ENCODE data around the gene KCNJ2. TPM values are rescaled to one million over a fixed set of nuclear protein-coding genes. Genes with fewer than 3 reads are reported as not detected.

The KCNJ2 gene
- total RNA-seq, 1 experiment from 2014 or later = 0.15 TPM

DNA sequence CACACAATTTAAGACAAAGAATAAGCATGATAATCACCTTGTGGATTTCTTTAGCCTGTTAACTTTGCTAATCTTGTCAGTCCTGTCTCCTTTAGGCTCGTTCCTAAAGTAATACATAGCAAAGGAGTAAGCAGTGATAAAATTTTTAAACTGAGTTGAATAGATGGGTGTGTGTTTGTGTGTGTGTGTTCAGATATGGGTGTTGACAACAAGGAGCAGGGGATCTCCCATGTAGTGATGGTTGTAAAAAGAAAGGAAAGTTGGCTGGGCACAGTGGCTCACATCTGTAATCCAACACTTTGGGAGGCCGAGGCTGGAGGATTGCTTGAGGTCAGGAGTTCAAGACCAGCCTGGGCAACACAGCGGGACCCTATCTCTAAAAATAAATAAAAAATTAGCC, 44.6 kb upstream of the KCNJ2 start:
- H3K4me1 ChIP-seq (ENCODE audit: insufficient read depth, low read length) = no peaks in the 10 kb centered on the region
- no peak overlapping the region for H3K18ac ChIP-seq (ENCODE audit: insufficient read length, low read depth, low read length)
- DNase-seq = no peak
- H3K9ac ChIP-seq (ENCODE audit: extremely low read depth, insufficient read length, low read length) = no peak overlapping the region
- H2BK12ac ChIP-seq (ENCODE audit: insufficient read length, low read depth, low read length) = no peak overlapping the region
- H2AFZ ChIP-seq (ENCODE audit: low read length) = no peak overlapping the region
- H2BK5ac ChIP-seq (ENCODE audit: insufficient read length, low read length) = no peak overlapping the region
- no peaks in the 10 kb centered on the region for H3K79me1 ChIP-seq (ENCODE audit: insufficient read depth, low read depth, low read length, poor library complexity, severe bottlenecking)
- Mint-ChIP-seq H3K27me3 (ENCODE audit: low read depth) (no peaks in the 10 kb centered on the region), H3K27ac (no peak overlapping the region), H3K4me1 (peaks cover 7 to 10% of the 10 kb centered on the region in 2 experiments), H3K9me3 (peaks cover 4 to 11% of the 10 kb centered on the region in 2 experiments; a peak in 3 of 5 replicates), H3K36me3 (ENCODE audit: insufficient read depth in 1 of 3, low read depth in 3 of 3) (no peaks in the 10 kb centered on the region; a peak in 1 of 7 replicates), H3K4me3 (no peak overlapping the region)
- H3K23ac ChIP-seq (ENCODE audit: insufficient read length, low read depth, low read length) = no peak overlapping the region
- H3K27ac ChIP-seq (ENCODE audit: insufficient read length, low read depth, low read length) = no peak overlapping the region
- H4K91ac ChIP-seq (ENCODE audit: insufficient read length, low read depth, low read length) = no peak overlapping the region
- H3K4ac ChIP-seq (ENCODE audit: low read depth, low read length) = no peak overlapping the region
- no peak overlapping the region for H3T11ph ChIP-seq (ENCODE audit: low read length)
- H3K23me2 ChIP-seq (ENCODE audit: insufficient read length, low read depth, low read length, poor library complexity, severe bottlenecking) = no peaks in the 10 kb centered on the region
- no peak overlapping the region for H3K56ac ChIP-seq (ENCODE audit: insufficient read length, low read depth, low read length)
- H4K8ac ChIP-seq (replicated peaks; ENCODE audit: insufficient read length, low read depth, low read length) = no peak overlapping the region
- TF ChIP-seq, protein P1, sequence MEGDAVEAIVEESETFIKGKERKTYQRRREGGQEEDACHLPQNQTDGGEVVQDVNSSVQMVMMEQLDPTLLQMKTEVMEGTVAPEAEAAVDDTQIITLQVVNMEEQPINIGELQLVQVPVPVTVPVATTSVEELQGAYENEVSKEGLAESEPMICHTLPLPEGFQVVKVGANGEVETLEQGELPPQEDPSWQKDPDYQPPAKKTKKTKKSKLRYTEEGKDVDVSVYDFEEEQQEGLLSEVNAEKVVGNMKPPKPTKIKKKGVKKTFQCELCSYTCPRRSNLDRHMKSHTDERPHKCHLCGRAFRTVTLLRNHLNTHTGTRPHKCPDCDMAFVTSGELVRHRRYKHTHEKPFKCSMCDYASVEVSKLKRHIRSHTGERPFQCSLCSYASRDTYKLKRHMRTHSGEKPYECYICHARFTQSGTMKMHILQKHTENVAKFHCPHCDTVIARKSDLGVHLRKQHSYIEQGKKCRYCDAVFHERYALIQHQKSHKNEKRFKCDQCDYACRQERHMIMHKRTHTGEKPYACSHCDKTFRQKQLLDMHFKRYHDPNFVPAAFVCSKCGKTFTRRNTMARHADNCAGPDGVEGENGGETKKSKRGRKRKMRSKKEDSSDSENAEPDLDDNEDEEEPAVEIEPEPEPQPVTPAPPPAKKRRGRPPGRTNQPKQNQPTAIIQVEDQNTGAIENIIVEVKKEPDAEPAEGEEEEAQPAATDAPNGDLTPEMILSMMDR (conservative IDR thresholded peaks at IDR 0.05) = no peak
- H2AK5ac ChIP-seq (ENCODE audit: insufficient read length, low read length) = no peak overlapping the region
- H3K4me2 ChIP-seq (ENCODE audit: insufficient read depth, insufficient read length, low read length) = no peak overlapping the region
- H3K9me3 ChIP-seq (ENCODE audit: control insufficient read depth, low read depth, low read length) = no peaks in the 10 kb centered on the region
- no peaks in the 10 kb centered on the region for H4K20me1 ChIP-seq (ENCODE audit: control insufficient read depth, insufficient read depth, insufficient read length)
- H4K5ac ChIP-seq (ENCODE audit: insufficient read length, low read depth, low read length) = no peak overlapping the region
- no peaks in the 10 kb centered on the region for H3K79me2 ChIP-seq (ENCODE audit: insufficient read depth, low read length)
- H3K27me3 ChIP-seq (ENCODE audit: insufficient read depth, low read length) = no peaks in the 10 kb centered on the region
- no peak overlapping the region for H2BK20ac ChIP-seq (ENCODE audit: low read depth, low read length, poor library complexity, severe bottlenecking)
- H2BK15ac ChIP-seq (ENCODE audit: low read depth, low read length) = no peak overlapping the region
- no CpG with 5 or more reads among the region's 3 CpGs for WGBS (ENCODE audit: extremely low coverage, insufficient read length, low lambda C conversion rate)
- no peak overlapping the region for H2BK120ac ChIP-seq (ENCODE audit: low read depth, low read length, poor library complexity, severe bottlenecking)
- no peak overlapping the region for H3K14ac ChIP-seq (ENCODE audit: insufficient read depth, low read length)

Data from H9 (cell line).